K562 (cell line): Measurements from ENCODE around the gene CNGB1. TPM values are rescaled to one million over a fixed set of nuclear protein-coding genes. Genes with fewer than 3 reads are reported as not detected.

Experiments used
- CEBPZ ChIP-seq: fragments of 150-350 bp; IDR thresholded peaks from 2 replicates; pipeline ENCODE4 v1.6.1; 2014; ENCODE audit warnings: low read depth, mild to moderate bottlenecking, low read length, borderline replicate concordance
- CREBBP ChIP-seq: IDR thresholded peaks from one replicate; pipeline ENCODE4 v1.6.1; 2012; ENCODE audit warnings: low read depth, mild to moderate bottlenecking, control low read depth, inconsistent platforms, low read length
- CTCFL ChIP-seq: IDR thresholded peaks from 2 replicates; pipeline ENCODE4 v1.6.1; 2011; ENCODE audit warnings: borderline replicate concordance, low read depth, mild to moderate bottlenecking, moderate library complexity, low read length; ENCODE audit not compliant: insufficient read depth, poor library complexity, severe bottlenecking
- CXXC5 ChIP-seq: fragments of 250-450 bp; sonication (Bioruptor Pico); IDR thresholded peaks from 2 replicates; pipeline ENCODE4 v1.8.0; 2022; ENCODE audit warnings: inconsistent platforms, mild to moderate bottlenecking, moderate library complexity
- GTF2E2 ChIP-seq: fragments of 200-800 bp; sonication (Bioruptor generic); IDR thresholded peaks from 2 replicates; pipeline ENCODE4 v1.6.1; 2016; ENCODE audit warnings: missing genetic modification characterization, missing compliant biosample characterization
- HLTF ChIP-seq: fragments of 450-650 bp; IDR thresholded peaks from 2 replicates; pipeline ENCODE4 v1.6.1; 2016
- KDM5B ChIP-seq: fragments of 200-600 bp; sonication (generic); IDR thresholded peaks from 2 replicates; pipeline ENCODE4 v1.6.1; 2012; ENCODE audit warnings: low read depth, mild to moderate bottlenecking, moderate library complexity, low read length, control low read depth, inconsistent platforms; ENCODE audit not compliant: insufficient replicate concordance
- MYNN ChIP-seq, 2 experiments: sonication (generic); formaldehyde crosslinking in 1 of 2; IDR thresholded peaks; 2 replicates each; pipeline versions ENCODE4 v1.5.0 to v1.6.1; 2016 to 2020; ENCODE audit warnings: antibody characterized with exemption in 1 of 2, missing genetic modification reagents in 1 of 2
- NFRKB ChIP-seq: fragments of 450-650 bp; IDR thresholded peaks from 2 replicates; pipeline ENCODE4 v1.6.1; 2016; ENCODE audit warnings: low read depth
- NRF1 ChIP-seq, 2 experiments: fragments of 450-650 bp; IDR thresholded peaks in 1 of 2; conservative IDR thresholded peaks in 1 of 2; 2 replicates each; pipeline ENCODE4 v1.6.1; 2014; ENCODE audit warnings: mild to moderate bottlenecking in 2 of 2
- POU5F1 ChIP-seq: fragments of 150-350 bp; IDR thresholded peaks from 2 replicates; pipeline ENCODE4 v1.6.1; 2014; ENCODE audit warnings: borderline replicate concordance, low read length, low read depth, mild to moderate bottlenecking; ENCODE audit not compliant: partially characterized antibody
- SIRT6 ChIP-seq: IDR thresholded peaks from one replicate; pipeline ENCODE4 v1.6.1; 2012; ENCODE audit warnings: low read depth, mild to moderate bottlenecking, control low read depth, inconsistent platforms, low read length, moderate library complexity
- TAF7 ChIP-seq: fragments of 450-650 bp; IDR thresholded peaks from 2 replicates; pipeline ENCODE4 v1.6.1; 2016; ENCODE audit warnings: missing genetic modification characterization, missing compliant biosample characterization
- XRCC5 ChIP-seq: fragments of 200-400 bp; formaldehyde crosslinking; IDR thresholded peaks from 2 replicates; pipeline ENCODE4 v1.6.1; 2017; ENCODE audit warnings: low read depth, mild to moderate bottlenecking, low read length
- ZNF277 ChIP-seq: fragments of 250-450 bp; sonication (Bioruptor Pico); IDR thresholded peaks from 2 replicates; pipeline ENCODE4 v1.8.0; 2022; ENCODE audit warnings: inconsistent platforms, mild to moderate bottlenecking, moderate library complexity, borderline replicate concordance
- ZNF655 ChIP-seq: fragments of 250-450 bp; sonication (Bioruptor Pico); IDR thresholded peaks from 2 replicates; pipeline ENCODE4 v1.5.0; 2021
- polyA plus RNA-seq, 8 experiments: library from polyadenylated mRNA; depleted of rRNA in 4 of 8; stranded (reverse) in 5 of 8; unstranded in 3 of 8; fragments of >200 nt; fragmentation: Nextera tagmentation in 2 of 8; fragmentation: Illumina TruSeq in 1 of 8; extraction: Ambion mirVana in 2 of 8; extraction: Trizol in 1 of 8; gene quantifications; 2 replicates each; pipeline versions ENCODE4 v1.2.1 to v1.2.3, GENCODE V29; 2011 to 2014; ENCODE audit warnings: inconsistent platforms in 1 of 8, missing spikeins in 1 of 8
- total RNA-seq, 7 experiments: library from RNA; depleted of rRNA in 6 of 7; stranded (reverse); fragments of >200 nt in 6 of 7; fragmentation: Illumina TruSeq in 2 of 7; extraction: Trizol in 2 of 7; gene quantifications; 2 replicates each; pipeline versions ENCODE4 v1.2.1 to v1.2.3, GENCODE V29; 2011 to 2021; ENCODE audit warnings: low replicate concordance in 1 of 7

The CNGB1 gene
- total and polyA plus RNA-seq, 9 of the 15 experiments (the other 6 are each of a cell fraction or from before 2014, with no cell fraction given): not detected

- TF ChIP-seq CXXC5 (CRISPR knock-in tag): peak; percentile 48
- no peak for TF ChIP-seq NFRKB
- TF ChIP-seq CEBPZ: no peak
- TF ChIP-seq XRCC5: no peak
- no peak for TF ChIP-seq TAF7
- no peak for TF ChIP-seq POU5F1
- TF ChIP-seq ZNF655 (CRISPR knock-in tag): no peak
- no peak for TF ChIP-seq CTCFL
- no peak for TF ChIP-seq ZNF277
- 0 out of 2 replicates have a peak, but pooled peaks have one; percentile 26 for TF ChIP-seq MYNN (IDR thresholded peaks at IDR 0.05)
- TF ChIP-seq MYNN (CRISPR knock-in tag; IDR thresholded peaks at IDR 0.05): no peak
- peak; percentile 35 for TF ChIP-seq KDM5B
- no peak for TF ChIP-seq CREBBP
- no peak for TF ChIP-seq GTF2E2 (tag)
- TF ChIP-seq HLTF: no peak
- no peak for TF ChIP-seq SIRT6
- TF ChIP-seq NRF1 (conservative IDR thresholded peaks at IDR 0.05 in 1 of 2, IDR thresholded peaks at IDR 0.05 in 1 of 2): peak; percentile 76 to 81
Observed at GRCh38 chr16:57984443-57985203, 13.7 kb upstream of the CNGB1 start (continued).
